Cardiac muscle cell (in vitro differentiated cells and primary cell): ENCODE data around the gene NXN. TPM values are rescaled to one million over a fixed set of nuclear protein-coding genes. Genes with fewer than 3 reads are reported as not detected.

Source experiments
- DNase-seq, 2 donors: peaks; one replicate each; pipeline versions ENCODE4 v3.0.0 to v3.0.0-alpha.2; 2010 to 2017; ENCODE audit warnings: low read depth in 1 of 2, low spot score in 1 of 2
- H3K27ac ChIP-seq: fragments of 200-600 bp; sonication (generic); 2 replicates; pipeline ENCODE4 v1.5.1; 2016
- H3K27me3 ChIP-seq: fragments of 200-600 bp; sonication (generic); 2 replicates; pipeline ENCODE4 v1.6.0; 2016; ENCODE audit warnings: control low read depth
- H3K36me3 ChIP-seq: fragments of 200-600 bp; sonication (generic); 2 replicates; pipeline ENCODE4 v1.5.1; 2016; ENCODE audit warnings: control low read depth
- H3K4me1 ChIP-seq: fragments of 200-600 bp; sonication (generic); 2 replicates; pipeline ENCODE4 v1.8.1; 2017; ENCODE audit warnings: low read depth, mild to moderate bottlenecking, mixed run types
- H3K4me3 ChIP-seq: fragments of 200-600 bp; sonication (generic); 2 replicates; pipeline ENCODE4 v1.5.1; 2016; ENCODE audit warnings: mild to moderate bottlenecking
- H3K9me3 ChIP-seq: fragments of 200-600 bp; sonication (generic); 2 replicates; pipeline ENCODE4 v1.5.1; 2017; ENCODE audit warnings: low read depth, mild to moderate bottlenecking, control low read depth
- CTCF ChIP-seq: IDR thresholded peaks from 2 replicates; pipeline ENCODE4 v1.5.1; 2012; ENCODE audit warnings: low read depth, mild to moderate bottlenecking, low read length
- polyA plus RNA-seq: library from polyadenylated mRNA; unstranded; fragments of >200 nt; fragmentation: Nextera tagmentation; extraction: Ambion mirVana; gene quantifications from 2 replicates; pipeline ENCODE4 v1.2.1, GENCODE V29; 2016
- total RNA-seq: library from RNA; depleted of rRNA; stranded (reverse); fragments of >200 nt; gene quantifications from 2 replicates; pipeline ENCODE4 v1.2.3, GENCODE V29; 2016

Gene NXN
- total and polyA plus RNA-seq, 2 experiments from 2014 or later = 120 to 122 TPM

GRCh38 chr17:882827-883585, 96.6 kb downstream of the NXN start:
- H3K4me3 ChIP-seq = no peak overlapping the region
- no peaks in the 10 kb centered on the region for H3K36me3 ChIP-seq
- peak; percentile 63 to 71 for DNase-seq
- H3K27ac ChIP-seq = peak overlapping the region; percentile 87
- H3K9me3 ChIP-seq = no peaks in the 10 kb centered on the region
- no peaks in the 10 kb centered on the region for H3K27me3 ChIP-seq
- TF ChIP-seq CTCF = no peak
- H3K4me1 ChIP-seq = peaks cover 32% of the 10 kb centered on the region

GRCh38 chr17:881778-882177, 97.8 kb downstream of the NXN start:
- H3K36me3 ChIP-seq = no peaks in the 10 kb centered on the region
- no peaks in the 10 kb centered on the region for H3K27me3 ChIP-seq
- no peak for TF ChIP-seq CTCF
- no peaks in the 10 kb centered on the region for H3K9me3 ChIP-seq
- peaks cover 32% of the 10 kb centered on the region for H3K4me1 ChIP-seq
- no peak overlapping the region for H3K4me3 ChIP-seq
- no peak for DNase-seq
- H3K27ac ChIP-seq = peak overlapping the region; percentile 87

- peaks cover 32% of the 10 kb centered on the region for H3K4me1 ChIP-seq
- H3K27me3 ChIP-seq = no peaks in the 10 kb centered on the region
- no peaks in the 10 kb centered on the region for H3K36me3 ChIP-seq
- H3K4me3 ChIP-seq = no peak overlapping the region
- H3K9me3 ChIP-seq = no peaks in the 10 kb centered on the region
- DNase-seq = peak in 1 of 2 donors; percentile 38
- no peak for TF ChIP-seq CTCF
- H3K27ac ChIP-seq = peak overlapping the region; percentile 87
These were observed 98.9 kb downstream of the NXN start for GRCh38 chr17:880443-881269.

- Histone ChIP-seq H3K27me3 (no peaks in the 10 kb centered on the region), H3K4me1 (peaks cover 32% of the 10 kb centered on the region), H3K27ac (peak overlapping the region; percentile 87), H3K4me3 (no peak overlapping the region), H3K9me3 (no peaks in the 10 kb centered on the region), H3K36me3 (no peaks in the 10 kb centered on the region)
- TF ChIP-seq CTCF = peak; percentile 64
- DNase-seq = peak; percentile 82 to 92
These were observed 99.8 kb downstream of the NXN start for GRCh38 chr17:879546-880442.

GRCh38 chr17:877630-878029, 101.9 kb downstream of the NXN start:
- no peak for TF ChIP-seq CTCF

More at GRCh38 chr17:877630-878029, 101.9 kb downstream of the NXN start:
- Histone ChIP-seq H3K27ac (peak overlapping the region; percentile 38), H3K9me3 (no peaks in the 10 kb centered on the region), H3K4me3 (no peak overlapping the region), H3K4me1 (peaks cover 21% of the 10 kb centered on the region), H3K36me3 (no peaks in the 10 kb centered on the region), H3K27me3 (no peaks in the 10 kb centered on the region)
- no peak for DNase-seq
